ENCODE results near the gene DDX10.

Gene DDX10

GRCh38 chr11:108664730-108665525 lies at the start of gene DDX10:
TSS of gene DDX10 (plus strand) at chr11:108665069. CDS start at chr11:108665154, 85 bp downstream.
- TF ChIP-seq, protein P1, sequence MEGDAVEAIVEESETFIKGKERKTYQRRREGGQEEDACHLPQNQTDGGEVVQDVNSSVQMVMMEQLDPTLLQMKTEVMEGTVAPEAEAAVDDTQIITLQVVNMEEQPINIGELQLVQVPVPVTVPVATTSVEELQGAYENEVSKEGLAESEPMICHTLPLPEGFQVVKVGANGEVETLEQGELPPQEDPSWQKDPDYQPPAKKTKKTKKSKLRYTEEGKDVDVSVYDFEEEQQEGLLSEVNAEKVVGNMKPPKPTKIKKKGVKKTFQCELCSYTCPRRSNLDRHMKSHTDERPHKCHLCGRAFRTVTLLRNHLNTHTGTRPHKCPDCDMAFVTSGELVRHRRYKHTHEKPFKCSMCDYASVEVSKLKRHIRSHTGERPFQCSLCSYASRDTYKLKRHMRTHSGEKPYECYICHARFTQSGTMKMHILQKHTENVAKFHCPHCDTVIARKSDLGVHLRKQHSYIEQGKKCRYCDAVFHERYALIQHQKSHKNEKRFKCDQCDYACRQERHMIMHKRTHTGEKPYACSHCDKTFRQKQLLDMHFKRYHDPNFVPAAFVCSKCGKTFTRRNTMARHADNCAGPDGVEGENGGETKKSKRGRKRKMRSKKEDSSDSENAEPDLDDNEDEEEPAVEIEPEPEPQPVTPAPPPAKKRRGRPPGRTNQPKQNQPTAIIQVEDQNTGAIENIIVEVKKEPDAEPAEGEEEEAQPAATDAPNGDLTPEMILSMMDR (conservative IDR thresholded peaks at IDR 0.05), result peak; percentile 21
- no peak for TF ChIP-seq ZFX (IDR thresholded peaks at IDR 0.05)
- peak within 1 kb of the TSS; percentile 74 for H3K27ac ChIP-seq

DNA sequence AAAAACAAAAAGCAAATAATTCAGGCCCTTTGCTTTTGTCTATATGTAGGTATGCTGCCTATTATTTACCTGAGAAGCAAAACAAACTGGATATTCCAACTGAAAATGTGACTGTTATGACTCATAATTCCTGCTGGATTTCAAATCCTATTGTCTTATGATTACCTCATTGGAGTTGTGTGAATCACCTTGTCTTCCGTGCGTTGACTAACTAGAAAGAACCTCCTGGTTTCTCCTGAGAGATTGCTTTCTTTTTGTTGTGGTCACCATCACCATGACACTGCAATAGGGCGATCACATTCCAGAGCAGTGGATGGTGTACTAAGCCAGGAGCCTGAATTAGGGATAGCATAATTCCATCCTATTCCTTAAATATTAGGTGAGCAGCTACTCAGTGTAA lies 48.3 kb upstream of the DDX10 start:
- no peak overlapping the region for H3K27ac ChIP-seq

DNA sequence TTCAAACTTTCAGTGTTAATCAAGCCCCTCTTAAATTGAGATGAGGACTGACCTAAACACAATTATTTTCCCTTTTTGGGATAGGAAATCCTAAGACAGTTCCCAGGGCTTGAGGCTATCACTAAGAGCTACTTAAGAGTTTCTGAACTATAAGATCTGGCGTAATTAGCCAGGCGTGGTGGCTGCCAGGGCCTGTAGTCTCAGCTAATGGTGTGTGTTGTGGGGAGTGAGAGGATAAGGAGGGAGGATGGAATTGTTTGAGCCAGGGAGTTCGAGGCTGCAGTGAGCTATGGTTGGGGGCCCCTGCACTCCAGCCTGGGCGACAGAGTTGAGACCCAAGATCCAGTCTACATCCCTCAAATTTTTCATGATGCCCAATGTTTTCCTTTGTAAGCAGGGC lies 47.8 kb upstream of the DDX10 start:
- H3K27ac ChIP-seq, result no peak overlapping the region
- no peak for TF ChIP-seq ZFX (IDR thresholded peaks at IDR 0.05)
- TF ChIP-seq, protein P1 (conservative IDR thresholded peaks at IDR 0.05), result no peak

More for the DNA sequence above, 48.3 kb upstream of the DDX10 start:
- TF ChIP-seq, protein P1 (conservative IDR thresholded peaks at IDR 0.05), result no peak
- no peak for TF ChIP-seq ZFX (IDR thresholded peaks at IDR 0.05)

- TF ChIP-seq, protein P1 (conservative IDR thresholded peaks at IDR 0.05), result no peak
- no peak for TF ChIP-seq ZFX (IDR thresholded peaks at IDR 0.05)
- no peak overlapping the region for H3K27ac ChIP-seq
Measured at GRCh38 chr11:108618529-108618928, 46.3 kb upstream of the DDX10 start.

GRCh38 chr11:108620958-108621772 lies 43.7 kb upstream of the DDX10 start:
- TF ChIP-seq, protein P1 (conservative IDR thresholded peaks at IDR 0.05), result no peak
- TF ChIP-seq ZFX (IDR thresholded peaks at IDR 0.05), result no peak
- no peak overlapping the region for H3K27ac ChIP-seq

- no peak overlapping the region for H3K27ac ChIP-seq
- no peak for TF ChIP-seq ZFX (IDR thresholded peaks at IDR 0.05)
- TF ChIP-seq, protein P1 (conservative IDR thresholded peaks at IDR 0.05), result no peak
Measured at GRCh38 chr11:108622341-108622740, 42.5 kb upstream of the DDX10 start.
